ENCODE results near the gene FBXO45. TPM values are rescaled to one million over a fixed set of nuclear protein-coding genes. Genes with fewer than 3 reads are reported as not detected.
A peak's percentile ranks its signal among the peaks of the same experiment; 100 is the strongest.

FBXO45 gene
- total and polyA plus RNA-seq, 12 donors: 1.5 to 8.1 (median 5.1) TPM

DNA sequence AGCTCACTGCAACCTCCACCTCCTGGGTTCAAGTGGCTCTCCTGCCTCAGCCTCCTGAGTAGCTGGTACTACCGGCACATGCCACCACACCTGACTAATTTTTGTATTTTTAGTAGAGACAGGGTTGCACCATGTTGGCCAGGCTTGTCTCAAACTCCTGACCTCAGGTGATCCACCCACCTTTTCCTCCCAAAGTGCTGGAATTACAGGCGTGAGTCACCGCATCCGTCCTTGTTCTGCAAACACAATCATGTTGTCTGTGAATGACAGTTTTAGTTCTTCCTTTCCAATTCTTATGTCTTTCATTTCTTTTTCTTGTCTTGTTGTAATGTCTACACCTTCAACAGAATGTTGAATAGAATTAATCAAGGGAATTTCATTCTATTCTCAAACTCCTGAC is 37.0 kb upstream of the FBXO45 start:
- no peaks in the 10 kb centered on the region for H3K4me1 ChIP-seq (replicated peaks in 1 of 2)
- H3K4me3 ChIP-seq: no peak overlapping the region
- H3K36me3 ChIP-seq (replicated peaks in 1 of 2): no peaks in the 10 kb centered on the region
- 59 to 85% (median 79%) methylated on average over 4 of the region's 4 CpGs for WGBS, 4 donors
- peaks cover 0 to 5% (median 0%) of the 10 kb centered on the region in 3 donors for H3K9me3 ChIP-seq (replicated peaks in 1 of 3)
- no peak for TF ChIP-seq POLR2A (IDR thresholded peaks at IDR 0.05)
- TF ChIP-seq, protein P1, sequence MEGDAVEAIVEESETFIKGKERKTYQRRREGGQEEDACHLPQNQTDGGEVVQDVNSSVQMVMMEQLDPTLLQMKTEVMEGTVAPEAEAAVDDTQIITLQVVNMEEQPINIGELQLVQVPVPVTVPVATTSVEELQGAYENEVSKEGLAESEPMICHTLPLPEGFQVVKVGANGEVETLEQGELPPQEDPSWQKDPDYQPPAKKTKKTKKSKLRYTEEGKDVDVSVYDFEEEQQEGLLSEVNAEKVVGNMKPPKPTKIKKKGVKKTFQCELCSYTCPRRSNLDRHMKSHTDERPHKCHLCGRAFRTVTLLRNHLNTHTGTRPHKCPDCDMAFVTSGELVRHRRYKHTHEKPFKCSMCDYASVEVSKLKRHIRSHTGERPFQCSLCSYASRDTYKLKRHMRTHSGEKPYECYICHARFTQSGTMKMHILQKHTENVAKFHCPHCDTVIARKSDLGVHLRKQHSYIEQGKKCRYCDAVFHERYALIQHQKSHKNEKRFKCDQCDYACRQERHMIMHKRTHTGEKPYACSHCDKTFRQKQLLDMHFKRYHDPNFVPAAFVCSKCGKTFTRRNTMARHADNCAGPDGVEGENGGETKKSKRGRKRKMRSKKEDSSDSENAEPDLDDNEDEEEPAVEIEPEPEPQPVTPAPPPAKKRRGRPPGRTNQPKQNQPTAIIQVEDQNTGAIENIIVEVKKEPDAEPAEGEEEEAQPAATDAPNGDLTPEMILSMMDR (IDR thresholded peaks at IDR 0.05): no peak
- no peak overlapping the region for H3K27ac ChIP-seq
- intact Hi-C loops (cut with DNase I): loop anchor here (10.0 kb wide), 2 partner anchors 153 to 163 kb away; no protein-coding TSS in a partner anchor
- H3K27me3 ChIP-seq: no peaks in the 10 kb centered on the region
- DNase-seq: no peak

- intact Hi-C loops (cut with DNase I): loop anchor here (10.0 kb wide), 2 partner anchors 152 to 162 kb away; no protein-coding TSS in a partner anchor
- 19 to 38% (median 35%) methylated on average over 8 to 14 of the region's 14 CpGs for WGBS, 4 donors
Measured at GRCh38 chr3:196533260-196533681, 35.2 kb upstream of the FBXO45 start.

GRCh38 chr3:196537319-196537984 is 31.0 kb upstream of the FBXO45 start:
- TF ChIP-seq, protein P1 (IDR thresholded peaks at IDR 0.05): peak; percentile 48 to 73 (median 62)
- TF ChIP-seq POLR2A (IDR thresholded peaks at IDR 0.05): no peak
- intact Hi-C loops (cut with DNase I): loop anchor here (10.0 kb wide), 2 partner anchors 147 to 157 kb away; no protein-coding TSS in a partner anchor
- Histone ChIP-seq H3K4me1 (replicated peaks in 1 of 2) (no peaks in the 10 kb centered on the region), H3K27me3 (no peaks in the 10 kb centered on the region), H3K36me3 (replicated peaks in 1 of 2) (no peaks in the 10 kb centered on the region), H3K27ac (no peak overlapping the region), H3K9me3 (replicated peaks in 1 of 3) (no peaks in the 10 kb centered on the region), H3K4me3 (no peak overlapping the region)
- peak in 5 of 7 donors; percentile 38 to 64 (median 51) for DNase-seq
- WGBS, 4 donors: 34 to 49% (median 41%) methylated on average over 17 to 18 of the region's 18 CpGs

More at GRCh38 chr3:196533260-196533681, 35.2 kb upstream of the FBXO45 start:
- DNase-seq: no peak
- H3K27me3 ChIP-seq: no peaks in the 10 kb centered on the region
- H3K4me3 ChIP-seq: no peak overlapping the region
- TF ChIP-seq, protein P1 (IDR thresholded peaks at IDR 0.05): no peak
- TF ChIP-seq POLR2A (IDR thresholded peaks at IDR 0.05): no peak
- peaks cover 0 to 5% (median 0%) of the 10 kb centered on the region in 3 donors for H3K9me3 ChIP-seq (replicated peaks in 1 of 3)
- no peaks in the 10 kb centered on the region for H3K36me3 ChIP-seq (replicated peaks in 1 of 2)
- no peak overlapping the region for H3K27ac ChIP-seq
- no peaks in the 10 kb centered on the region for H3K4me1 ChIP-seq (replicated peaks in 1 of 2)

- WGBS, 4 donors: 86 to 91% (median 89%) methylated on average over 6 of the region's 6 CpGs
- TF ChIP-seq, protein P1 (IDR thresholded peaks at IDR 0.05): no peak
- no peak for TF ChIP-seq POLR2A (IDR thresholded peaks at IDR 0.05)
- no peak overlapping the region for H3K27ac ChIP-seq
- H3K4me1 ChIP-seq (replicated peaks in 1 of 2): no peaks in the 10 kb centered on the region
- no peaks in the 10 kb centered on the region for H3K36me3 ChIP-seq (replicated peaks in 1 of 2)
- intact Hi-C loops (cut with DNase I): no loop called here
- no peaks in the 10 kb centered on the region for H3K9me3 ChIP-seq (replicated peaks in 1 of 3)
- no peaks in the 10 kb centered on the region for H3K27me3 ChIP-seq
- DNase-seq: no peak
- no peak overlapping the region for H3K4me3 ChIP-seq
Measured at GRCh38 chr3:196541684-196542445, 26.6 kb upstream of the FBXO45 start.
